ENCODE results near the gene CELSR1.

CELSR1 gene

DNA sequence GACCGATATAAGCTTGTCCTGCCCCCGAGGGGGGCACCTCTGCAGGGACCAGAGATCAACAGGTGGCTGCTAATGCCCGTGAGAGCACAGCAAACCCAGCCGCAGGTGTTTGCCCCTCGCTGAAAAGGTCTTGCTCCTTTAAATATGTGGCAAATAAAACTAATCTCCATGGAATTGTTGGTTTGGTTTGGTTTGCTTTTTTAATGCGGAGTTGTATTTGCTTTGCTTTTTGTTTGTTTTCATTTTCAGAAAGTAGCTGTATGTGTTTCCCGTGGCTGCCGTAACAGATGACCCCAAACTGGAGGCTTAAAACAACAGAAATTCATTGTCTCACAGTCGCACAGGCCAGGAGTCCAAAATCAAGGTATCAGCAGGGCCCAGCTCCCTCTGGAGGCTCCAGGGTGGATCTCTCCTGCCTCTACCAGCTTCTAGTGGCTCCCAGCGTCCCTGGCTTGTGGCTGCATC, 93.0 kb downstream of the CELSR1 start:
- no peaks in the 10 kb centered on the region for H3K27me3 ChIP-seq (ENCODE audit: insufficient read depth, poor library complexity, severe bottlenecking)
- no peak overlapping the region for H3K4me3 ChIP-seq (replicated peaks; ENCODE audit: insufficient read depth, low read length)
- DNase-seq (ENCODE audit: low read depth in 1 of 2, low spot score in 1 of 2): no peak
- no peak overlapping the region for H3K27ac ChIP-seq (replicated peaks)
- no peak for TF ChIP-seq SPI1 (IDR thresholded peaks at IDR 0.05; ENCODE audit: borderline replicate concordance, low read depth)
- no peak for TF ChIP-seq POLR2AphosphoS5 (IDR thresholded peaks at IDR 0.05; ENCODE audit: low read depth)
- TF ChIP-seq, protein P1, sequence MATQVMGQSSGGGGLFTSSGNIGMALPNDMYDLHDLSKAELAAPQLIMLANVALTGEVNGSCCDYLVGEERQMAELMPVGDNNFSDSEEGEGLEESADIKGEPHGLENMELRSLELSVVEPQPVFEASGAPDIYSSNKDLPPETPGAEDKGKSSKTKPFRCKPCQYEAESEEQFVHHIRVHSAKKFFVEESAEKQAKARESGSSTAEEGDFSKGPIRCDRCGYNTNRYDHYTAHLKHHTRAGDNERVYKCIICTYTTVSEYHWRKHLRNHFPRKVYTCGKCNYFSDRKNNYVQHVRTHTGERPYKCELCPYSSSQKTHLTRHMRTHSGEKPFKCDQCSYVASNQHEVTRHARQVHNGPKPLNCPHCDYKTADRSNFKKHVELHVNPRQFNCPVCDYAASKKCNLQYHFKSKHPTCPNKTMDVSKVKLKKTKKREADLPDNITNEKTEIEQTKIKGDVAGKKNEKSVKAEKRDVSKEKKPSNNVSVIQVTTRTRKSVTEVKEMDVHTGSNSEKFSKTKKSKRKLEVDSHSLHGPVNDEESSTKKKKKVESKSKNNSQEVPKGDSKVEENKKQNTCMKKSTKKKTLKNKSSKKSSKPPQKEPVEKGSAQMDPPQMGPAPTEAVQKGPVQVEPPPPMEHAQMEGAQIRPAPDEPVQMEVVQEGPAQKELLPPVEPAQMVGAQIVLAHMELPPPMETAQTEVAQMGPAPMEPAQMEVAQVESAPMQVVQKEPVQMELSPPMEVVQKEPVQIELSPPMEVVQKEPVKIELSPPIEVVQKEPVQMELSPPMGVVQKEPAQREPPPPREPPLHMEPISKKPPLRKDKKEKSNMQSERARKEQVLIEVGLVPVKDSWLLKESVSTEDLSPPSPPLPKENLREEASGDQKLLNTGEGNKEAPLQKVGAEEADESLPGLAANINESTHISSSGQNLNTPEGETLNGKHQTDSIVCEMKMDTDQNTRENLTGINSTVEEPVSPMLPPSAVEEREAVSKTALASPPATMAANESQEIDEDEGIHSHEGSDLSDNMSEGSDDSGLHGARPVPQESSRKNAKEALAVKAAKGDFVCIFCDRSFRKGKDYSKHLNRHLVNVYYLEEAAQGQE (IDR thresholded peaks at IDR 0.05; ENCODE audit: insufficient replicate concordance, low read depth): no peak
- TF ChIP-seq GABPA (IDR thresholded peaks at IDR 0.05; ENCODE audit: low read depth): no peak
- TF ChIP-seq, protein P2, sequence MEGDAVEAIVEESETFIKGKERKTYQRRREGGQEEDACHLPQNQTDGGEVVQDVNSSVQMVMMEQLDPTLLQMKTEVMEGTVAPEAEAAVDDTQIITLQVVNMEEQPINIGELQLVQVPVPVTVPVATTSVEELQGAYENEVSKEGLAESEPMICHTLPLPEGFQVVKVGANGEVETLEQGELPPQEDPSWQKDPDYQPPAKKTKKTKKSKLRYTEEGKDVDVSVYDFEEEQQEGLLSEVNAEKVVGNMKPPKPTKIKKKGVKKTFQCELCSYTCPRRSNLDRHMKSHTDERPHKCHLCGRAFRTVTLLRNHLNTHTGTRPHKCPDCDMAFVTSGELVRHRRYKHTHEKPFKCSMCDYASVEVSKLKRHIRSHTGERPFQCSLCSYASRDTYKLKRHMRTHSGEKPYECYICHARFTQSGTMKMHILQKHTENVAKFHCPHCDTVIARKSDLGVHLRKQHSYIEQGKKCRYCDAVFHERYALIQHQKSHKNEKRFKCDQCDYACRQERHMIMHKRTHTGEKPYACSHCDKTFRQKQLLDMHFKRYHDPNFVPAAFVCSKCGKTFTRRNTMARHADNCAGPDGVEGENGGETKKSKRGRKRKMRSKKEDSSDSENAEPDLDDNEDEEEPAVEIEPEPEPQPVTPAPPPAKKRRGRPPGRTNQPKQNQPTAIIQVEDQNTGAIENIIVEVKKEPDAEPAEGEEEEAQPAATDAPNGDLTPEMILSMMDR (IDR thresholded peaks at IDR 0.05; ENCODE audit: insufficient read depth, low read length): no peak

DNA sequence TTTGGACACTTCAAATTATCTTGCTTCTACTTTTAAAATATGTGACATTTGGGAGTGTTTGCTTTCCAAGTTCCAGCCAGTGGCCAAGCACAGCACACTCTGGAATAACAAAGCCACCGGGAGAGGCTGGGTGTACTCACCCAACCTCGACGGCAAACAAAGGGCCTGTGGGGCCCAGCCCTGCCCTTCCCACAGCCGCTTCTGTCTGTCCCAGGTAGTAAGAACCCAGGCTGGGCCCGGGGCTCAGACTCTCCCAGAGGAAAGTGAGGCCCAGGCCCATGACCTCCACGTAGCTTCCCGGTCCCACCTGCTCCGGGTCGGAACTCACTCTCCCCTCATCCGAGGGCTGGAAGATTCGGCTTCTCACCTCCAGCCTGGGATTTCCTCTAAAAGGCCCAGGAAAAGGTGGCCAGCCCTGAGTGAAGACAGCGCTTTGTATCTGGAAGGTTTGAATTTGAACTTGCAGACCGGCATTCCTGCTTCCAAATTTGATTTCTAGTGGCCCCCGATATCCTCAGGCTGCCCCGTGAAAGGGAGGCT, 93.5 kb downstream of the CELSR1 start:
- DNase-seq (ENCODE audit: low read depth in 1 of 2, low spot score in 1 of 2): no peak
- TF ChIP-seq, protein P1 (IDR thresholded peaks at IDR 0.05; ENCODE audit: insufficient replicate concordance, low read depth): no peak
- TF ChIP-seq GABPA (IDR thresholded peaks at IDR 0.05; ENCODE audit: low read depth) (no peak), POLR2AphosphoS5 (IDR thresholded peaks at IDR 0.05; ENCODE audit: low read depth) (no peak), SPI1 (IDR thresholded peaks at IDR 0.05; ENCODE audit: borderline replicate concordance, low read depth) (no peak)
- TF ChIP-seq, protein P2 (IDR thresholded peaks at IDR 0.05; ENCODE audit: insufficient read depth, low read length): no peak
- Histone ChIP-seq H3K27ac (replicated peaks) (no peak overlapping the region), H3K27me3 (ENCODE audit: insufficient read depth, poor library complexity, severe bottlenecking) (no peaks in the 10 kb centered on the region), H3K4me3 (replicated peaks; ENCODE audit: insufficient read depth, low read length) (no peak overlapping the region)

DNA sequence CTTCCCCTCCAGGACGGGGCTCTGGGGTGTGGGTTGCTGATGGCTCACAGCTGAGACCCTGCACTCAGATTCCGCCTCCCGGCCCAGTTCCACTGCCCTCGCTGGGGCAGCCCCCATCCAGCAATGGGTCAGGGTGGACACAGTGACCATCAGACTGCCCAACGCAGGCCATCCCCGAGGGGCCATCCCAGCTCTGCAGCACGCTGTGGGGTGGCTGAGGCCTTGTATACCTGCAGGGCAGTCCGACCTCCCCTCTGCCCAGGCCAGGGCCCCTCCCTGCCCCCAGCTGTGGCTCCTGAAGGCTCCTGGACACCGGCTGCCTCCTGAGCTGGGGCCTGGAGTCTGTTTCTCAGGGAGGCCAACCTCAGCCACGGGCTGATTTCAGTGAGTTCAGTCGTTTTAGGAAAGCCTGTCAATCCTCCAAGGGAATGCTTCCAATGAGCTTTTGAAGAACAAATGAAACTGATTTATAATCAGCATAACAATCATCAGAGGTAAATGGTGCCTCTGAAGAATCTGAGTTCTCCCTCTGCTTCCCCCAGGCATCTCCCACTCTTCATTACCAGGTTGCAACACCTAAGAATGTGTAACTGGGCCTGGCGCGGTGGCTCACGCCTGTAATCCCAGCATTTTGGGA, 95.1 kb downstream of the CELSR1 start:
- no peak for TF ChIP-seq POLR2AphosphoS5 (IDR thresholded peaks at IDR 0.05; ENCODE audit: low read depth)
- TF ChIP-seq, protein P2 (IDR thresholded peaks at IDR 0.05; ENCODE audit: insufficient read depth, low read length): no peak
- no peak for TF ChIP-seq SPI1 (IDR thresholded peaks at IDR 0.05; ENCODE audit: borderline replicate concordance, low read depth)
- TF ChIP-seq, protein P1 (IDR thresholded peaks at IDR 0.05; ENCODE audit: insufficient replicate concordance, low read depth): no peak
- no peak for TF ChIP-seq GABPA (IDR thresholded peaks at IDR 0.05; ENCODE audit: low read depth)
- DNase-seq (ENCODE audit: low read depth in 1 of 2, low spot score in 1 of 2): no peak
- Histone ChIP-seq H3K27ac (replicated peaks) (no peak overlapping the region), H3K4me3 (replicated peaks; ENCODE audit: insufficient read depth, low read length) (no peak overlapping the region), H3K27me3 (ENCODE audit: insufficient read depth, poor library complexity, severe bottlenecking) (no peaks in the 10 kb centered on the region)
